HepG2 (cell line): Measurements from ENCODE around the gene MASP1. TPM values are rescaled to one million over a fixed set of nuclear protein-coding genes. Genes with fewer than 3 reads are reported as not detected.

Source experiments
- ATAC-seq: fragments of 200-7000 bp; cut with Tn5 transposase; 3 replicates; pipeline ENCODE4 v1.9.1; 2020; ENCODE audit warnings: mild to moderate bottlenecking, moderate library complexity
- BruUV-seq: library from RNA; stranded (reverse); fragments of 400-500 nt; replicated peaks from 2 replicates; lab custom pipeline; 2021; lab: Mats Ljungman, UMichigan
- CTCF ChIA-PET: fragments of 300-600 bp; formaldehyde crosslinking; extraction: SDS; loops from one replicate; lab custom pipeline; 2021; ENCODE audit warnings: low total read pairs, inconsistent platforms, low intra/inter-chr PET ratio; lab: Yijun Ruan, JAX
- POLR2A ChIA-PET: fragments of 350-600 bp; sonication (Branson Sonifier 250); formaldehyde crosslinking; loops from one replicate; lab custom pipeline; 2020; ENCODE audit warnings: antibody characterized with exemption, inconsistent platforms; lab: Yijun Ruan, JAX
- DNase-seq: peaks from one replicate; pipeline ENCODE4 v3.0.0-alpha.2; 2015; ENCODE audit warnings: low spot score
- FAIRE-seq: peaks from 3 replicates; lab custom pipeline; 2011; peaks lifted over from hg19 to GRCh38; lab: Jason Lieb, UNC
- H2AFZ ChIP-seq: one replicate; pipeline ENCODE4 v1.6.1; 2011; ENCODE audit warnings: low read length, inconsistent platforms
- H3K27ac ChIP-seq: fragments of 300-600 bp; 3 replicates; pipeline ENCODE4 v1.8.0; 2011; ENCODE audit warnings: mixed run types, mild to moderate bottlenecking, mixed read lengths, low read length, inconsistent platforms; ENCODE audit not compliant: insufficient read depth; ENCODE audit errors: extremely low read length
- H3K27me3 ChIP-seq, 2 experiments: fragments of 200-600 bp in 1 of 2; 2 replicates in 1 of 2; 3 replicates in 1 of 2; pipeline versions ENCODE4 v1.6.0 to v1.8.0; 2011; ENCODE audit warnings: low read length in 2 of 2, mild to moderate bottlenecking in 2 of 2, moderate library complexity in 2 of 2, inconsistent platforms in 1 of 2; ENCODE audit not compliant: insufficient read depth in 2 of 2, control insufficient read depth in 1 of 2
- H3K36me3 ChIP-seq, 2 experiments: fragments of 200-600 bp in 1 of 2; replicated peaks in 1 of 2; 2 replicates in 1 of 2; 3 replicates in 1 of 2; pipeline versions ENCODE4 v1.5.1 to v1.8.0; 2011; ENCODE audit warnings: low read length in 2 of 2, inconsistent platforms in 1 of 2; ENCODE audit not compliant: insufficient read depth in 2 of 2, control insufficient read depth in 1 of 2
- H3K4me1 ChIP-seq: 2 replicates; pipeline ENCODE4 v1.5.1; 2012; ENCODE audit warnings: low read length, inconsistent platforms; ENCODE audit not compliant: insufficient read depth
- H3K4me2 ChIP-seq: 2 replicates; pipeline ENCODE4 v1.6.0; 2011; ENCODE audit warnings: low read depth, low read length, inconsistent platforms
- H3K4me3 ChIP-seq, 3 experiments: fragments of 200-600 bp in 1 of 3; sonication (generic), shearing (Covaris generic) in 1 of 3; replicated peaks in 1 of 3; 2 replicates each; pipeline ENCODE4 v1.5.1; 2011 to 2016; ENCODE audit warnings: low read length in 3 of 3, inconsistent platforms in 2 of 3, low read depth in 2 of 3, mild to moderate bottlenecking in 2 of 3, control low read depth in 1 of 3, mixed read lengths in 1 of 3; ENCODE audit not compliant: insufficient read depth in 1 of 3
- H3K79me2 ChIP-seq: one replicate; pipeline ENCODE4 v1.6.1; 2011; ENCODE audit warnings: low read length, inconsistent platforms; ENCODE audit not compliant: insufficient read depth
- H3K9ac ChIP-seq: 2 replicates; pipeline ENCODE4 v1.6.0; 2011; ENCODE audit warnings: mild to moderate bottlenecking, low read depth, low read length, inconsistent platforms; ENCODE audit not compliant: insufficient read depth
- H3K9me3 ChIP-seq: 2 replicates; pipeline ENCODE4 v1.5.1; 2012; ENCODE audit warnings: mild to moderate bottlenecking, low read length
- H4K20me1 ChIP-seq: 2 replicates; pipeline ENCODE4 v1.6.0; 2011; ENCODE audit warnings: inconsistent platforms, mild to moderate bottlenecking, low read length, moderate library complexity; ENCODE audit not compliant: insufficient read depth
- FOSL2 ChIP-seq: sonication (generic); formaldehyde crosslinking; IDR thresholded peaks from 2 replicates; pipeline ENCODE4 v1.4.0; 2020; ENCODE audit warnings: missing genetic modification reagents
- JUNB ChIP-seq: sonication (generic); formaldehyde crosslinking; IDR thresholded peaks from 2 replicates; pipeline ENCODE4 v1.8.0; 2022; ENCODE audit warnings: missing genetic modification reagents, mild to moderate bottlenecking, borderline replicate concordance
- MLXIP ChIP-seq: sonication (generic); formaldehyde crosslinking; IDR thresholded peaks from 2 replicates; pipeline ENCODE4 v1.9.0; 2021; ENCODE audit warnings: missing genetic modification reagents, borderline replicate concordance
- TEF ChIP-seq: sonication (generic); formaldehyde crosslinking; IDR thresholded peaks from 2 replicates; pipeline ENCODE4 v1.5.0; 2020; ENCODE audit warnings: missing genetic modification reagents
- THYN1 ChIP-seq: sonication (generic); formaldehyde crosslinking; IDR thresholded peaks from 2 replicates; pipeline ENCODE4 v1.8.1; 2023; ENCODE audit warnings: low read depth, mild to moderate bottlenecking, moderate library complexity, missing genetic modification reagents, borderline replicate concordance
- ZBTB43 ChIP-seq: sonication (generic); formaldehyde crosslinking; conservative IDR thresholded peaks from 2 replicates; pipeline ENCODE4 v1.4.0; 2020; ENCODE audit warnings: missing genetic modification reagents
- ZNF317 ChIP-seq: sonication (generic); formaldehyde crosslinking; IDR thresholded peaks from 2 replicates; pipeline ENCODE4 v1.5.0; 2020; ENCODE audit warnings: mild to moderate bottlenecking, missing genetic modification reagents
- ZNF451 ChIP-seq: sonication (generic); formaldehyde crosslinking; IDR thresholded peaks from 2 replicates; pipeline ENCODE4 v1.5.0; 2020; ENCODE audit warnings: mild to moderate bottlenecking, missing genetic modification reagents
- ZNF7 ChIP-seq: IDR thresholded peaks from 2 replicates; pipeline ENCODE4 v1.6.1; 2016; ENCODE audit warnings: missing biosample characterization, missing genetic modification reagents
- ZNF710 ChIP-seq: sonication (generic); formaldehyde crosslinking; IDR thresholded peaks from 2 replicates; pipeline ENCODE4 v1.5.0; 2020; ENCODE audit warnings: mild to moderate bottlenecking, missing genetic modification reagents, borderline replicate concordance
- WGBS: methylation state at CpG from one replicate; pipeline ENCODE4 v1.1.6; 2017; ENCODE audit warnings: low lambda C conversion rate; 5-methylcytosine and 5-hydroxymethylcytosine counted together
- in situ Hi-C: cut with HindIII; loops from 2 replicates; pipeline ENCODE4 v1.10.0; 2017; ENCODE audit warnings: low pct_unique_long_range_greater_than_20kb; ENCODE audit not compliant: extremely low pct_ligation_motif_present
- intact Hi-C: fragments of 100-400 bp; cut with micrococcal nuclease; formaldehyde crosslinking; loops from one replicate; pipeline ENCODE4 v1.10.0; 2022; ENCODE audit not compliant: unreplicated experiment
- polyA plus RNA-seq, 8 experiments: library from polyadenylated mRNA; depleted of rRNA in 3 of 8; stranded (reverse) in 7 of 8; unstranded in 1 of 8; fragments of >200 nt; fragmentation: Illumina TruSeq in 4 of 8; extraction: Trizol in 4 of 8; gene quantifications; 2 replicates each; pipeline versions ENCODE4 v1.2.1 to v1.2.3, GENCODE V29; 2011 to 2016; ENCODE audit warnings: low read depth in 4 of 8, missing spikeins in 1 of 8, mixed read lengths in 1 of 8; ENCODE audit not compliant: insufficient read depth in 1 of 8
- total RNA-seq, 5 experiments: library from RNA; depleted of rRNA; stranded (reverse); fragments of >200 nt; fragmentation: Illumina TruSeq; extraction: Trizol; gene quantifications; 2 replicates each; pipeline ENCODE4 v1.2.3, GENCODE V29; 2016; ENCODE audit warnings: low read depth in 1 of 5

Gene MASP1
- total and polyA plus RNA-seq, 2 of the 13 experiments (the other 11 are each of a cell fraction or from before 2014, with no cell fraction given) = 10.8 to 56.0 TPM

- TF ChIP-seq FOSL2 (CRISPR knock-in tag) = 0 out of 2 replicates have a peak, but pooled peaks have one; percentile 16
- no peak for TF ChIP-seq ZNF451
- Histone ChIP-seq H3K9ac (no peak overlapping the region), H3K36me3 (no peaks in the 10 kb centered on the region), H4K20me1 (no peaks in the 10 kb centered on the region), H3K4me2 (no peak overlapping the region), H3K27ac (no peak overlapping the region), H3K9me3 (no peaks in the 10 kb centered on the region), H3K4me1 (peaks cover 11% of the 10 kb centered on the region), H3K79me2 (no peaks in the 10 kb centered on the region), H3K27me3 (no peaks in the 10 kb centered on the region), H2AFZ (no peak overlapping the region), H3K4me3 (no peak overlapping the region)
- in situ Hi-C loops (loop anchor here (5.0 kb wide), 1 partner anchor 65 kb away; the partner anchor contains the start of gene MASP1), intact Hi-C loops (no loop called here)
- no TSS peak for BruUV-seq
- FAIRE-seq (no peak), DNase-seq (no peak), ATAC-seq (peak; percentile 16; the same call in 2 of the 3 replicates)
- ChIA-PET POLR2A (no interaction called here), CTCF (no interaction called here)
- whole genome bisulfite sequencing = 47% methylated on average over 7 of the region's 7 CpGs
Measured at GRCh38 chr3:187227658-187228258, 63.8 kb downstream of the MASP1 start.

- Histone ChIP-seq H2AFZ (no peak overlapping the region), H3K36me3 (no peaks in the 10 kb centered on the region), H3K9me3 (no peaks in the 10 kb centered on the region), H3K79me2 (no peaks in the 10 kb centered on the region), H3K9ac (no peak overlapping the region), H3K27me3 (no peaks in the 10 kb centered on the region), H3K4me1 (peaks cover 31% of the 10 kb centered on the region), H3K27ac (no peak overlapping the region), H3K4me2 (no peak overlapping the region), H3K4me3 (no peak overlapping the region), H4K20me1 (no peaks in the 10 kb centered on the region)
- intact Hi-C loops (loop anchor here (5.0 kb wide), 1 partner anchor 69 kb away; the partner anchor contains the start of gene MASP1), in situ Hi-C loops (loop anchor here (5.0 kb wide), 1 partner anchor 459 kb away; no protein-coding TSS in a partner anchor)
- ChIA-PET POLR2A (no interaction called here), CTCF (no interaction called here)
- BruUV-seq = no TSS peak
- no peak for FAIRE-seq
- WGBS = 58% methylated on average over 3 of the region's 3 CpGs
- ATAC-seq = no peak
- no peak for DNase-seq
- TF ChIP-seq TEF = no peak
- no peak for TF ChIP-seq ZNF710 (CRISPR knock-in tag)
- no peak for TF ChIP-seq ZNF317 (CRISPR knock-in tag)
- TF ChIP-seq ZBTB43 = no peak
- TF ChIP-seq THYN1 = no peak
- TF ChIP-seq ZNF7 = no peak
- TF ChIP-seq MLXIP (CRISPR knock-in tag) = no peak
- TF ChIP-seq JUNB = no peak
Measured at GRCh38 chr3:187223799-187224198, 67.7 kb downstream of the MASP1 start.
